GM21528 (cell line): ENCODE results near the gene YWHAG.
"Not testable (repeated sequence)": the region's sequence is repeated elsewhere in the genome, so short reads cannot be mapped to it uniquely, and the experiment has no call there.

Source experiments
- ATAC-seq: cut with Tn5 transposase; IDR thresholded peaks from one replicate; pipeline ENCODE4 v1.9.1; 2021; ENCODE audit warnings: mild to moderate bottlenecking, moderate library complexity; ENCODE audit not compliant: unreplicated experiment, low FRiP score

Gene YWHAG

GRCh38 chr7:76351372-76351771 lies 7.4 kb downstream of the YWHAG start:
- no peak for ATAC-seq

- ATAC-seq = no peak
Observed at GRCh38 chr7:76349313-76349885, 9.4 kb downstream of the YWHAG start.

GRCh38 chr7:76347710-76348109 lies 11.1 kb downstream of the YWHAG start:
- no peak for ATAC-seq

GRCh38 chr7:76346778-76347177 lies 12.0 kb downstream of the YWHAG start:
- no peak for ATAC-seq

GRCh38 chr7:76346097-76346496 lies 12.7 kb downstream of the YWHAG start:
- ATAC-seq = no peak

GRCh38 chr7:76343931-76344321 lies 14.9 kb downstream of the YWHAG start:
- no peak for ATAC-seq

- ATAC-seq = no peak
Observed at GRCh38 chr7:76343294-76343930, 15.4 kb downstream of the YWHAG start.

- ATAC-seq = no peak
Observed at GRCh38 chr7:76342222-76342621, 16.6 kb downstream of the YWHAG start.

GRCh38 chr7:76340617-76341131 lies 18.1 kb downstream of the YWHAG start:
- ATAC-seq = no peak

GRCh38 chr7:76338298-76339084 lies 20.3 kb downstream of the YWHAG start:
- no peak for ATAC-seq

GRCh38 chr7:76337147-76337546 lies 21.6 kb downstream of the YWHAG start:
- no peak for ATAC-seq

- no peak for ATAC-seq
Observed at GRCh38 chr7:76336094-76336493, 22.7 kb downstream of the YWHAG start.

GRCh38 chr7:76335417-76335816 lies 23.4 kb downstream of the YWHAG start:
- not testable (repeated sequence) for ATAC-seq

- no peak for ATAC-seq
Observed at GRCh38 chr7:76334320-76334967, 24.3 kb downstream of the YWHAG start.

GRCh38 chr7:76333511-76334101 lies 25.2 kb downstream of the YWHAG start:
- no peak for ATAC-seq

- ATAC-seq = no peak
Observed at GRCh38 chr7:76332078-76332477, 26.7 kb downstream of the YWHAG start.

GRCh38 chr7:76330673-76331072 lies 28.1 kb downstream of the YWHAG start:
- no peak for ATAC-seq

- ATAC-seq = no peak
Observed at GRCh38 chr7:76330261-76330660, 28.5 kb downstream of the YWHAG start.

GRCh38 chr7:76329479-76329878 lies 29.3 kb downstream of the YWHAG start:
- ATAC-seq = no peak

GRCh38 chr7:76328389-76328788 lies 30.4 kb downstream of the YWHAG start:
- ATAC-seq = no peak

- ATAC-seq = no peak
Observed at GRCh38 chr7:76327610-76328009, 31.2 kb downstream of the YWHAG start.
